OCI-LY7 (cell line): Measurements from ENCODE around the gene KCNQ1. TPM values are rescaled to one million over a fixed set of nuclear protein-coding genes. Genes with fewer than 3 reads are reported as not detected.

Experiments used
- BruUV-seq: library from RNA; stranded (reverse); fragments of 400-500 nt; replicated peaks from 2 replicates; lab custom pipeline; 2021; lab: Mats Ljungman, UMichigan
- CTCF ChIA-PET: fragments of 300-600 bp; sonication (Branson Sonifier 250); formaldehyde crosslinking; loops from one replicate; lab custom pipeline; 2022; ENCODE audit warnings: antibody characterized with exemption; ENCODE audit not compliant: unreplicated experiment; lab: Charles Lee
- POLR2A ChIA-PET: fragments of 300-600 bp; sonication (Branson Sonifier 250); formaldehyde crosslinking; loops from one replicate; lab custom pipeline; 2022; ENCODE audit warnings: antibody characterized with exemption; lab: Charles Lee
- DNase-seq: peaks from one replicate; pipeline ENCODE4 v3.0.0-alpha.2; 2015; ENCODE audit warnings: low spot score
- H2AFZ ChIP-seq: fragments of 200-600 bp; sonication (generic), shearing (Covaris generic); 2 replicates; pipeline ENCODE4 v1.6.1; 2014; ENCODE audit warnings: mild to moderate bottlenecking, antibody characterized with exemption, low read length, moderate library complexity
- H3K27ac ChIP-seq: fragments of 200-600 bp; sonication (generic); 2 replicates; pipeline ENCODE4 v1.5.1; 2014; ENCODE audit warnings: mixed run types, low read depth, mild to moderate bottlenecking, moderate library complexity, low read length, inconsistent platforms; ENCODE audit not compliant: poor library complexity, severe bottlenecking
- H3K36me3 ChIP-seq: fragments of 200-600 bp; sonication (generic); 2 replicates; pipeline ENCODE4 v1.6.1; 2014; ENCODE audit warnings: mild to moderate bottlenecking, antibody characterized with exemption, low read length, moderate library complexity, mixed read lengths; ENCODE audit not compliant: insufficient read depth
- H3K4me1 ChIP-seq: fragments of 200-600 bp; sonication (generic); 2 replicates; pipeline ENCODE4 v1.5.1; 2014; ENCODE audit warnings: mild to moderate bottlenecking, low read length; ENCODE audit not compliant: insufficient read depth, poor library complexity, severe bottlenecking
- H3K4me2 ChIP-seq: fragments of 200-600 bp; sonication (generic); 2 replicates; pipeline ENCODE4 v1.6.1; 2014; ENCODE audit warnings: mild to moderate bottlenecking, low read length
- H3K4me3 ChIP-seq: fragments of 200-600 bp; sonication (generic); 2 replicates; pipeline ENCODE4 v1.5.1; 2014; ENCODE audit warnings: mild to moderate bottlenecking, low read depth, low read length; ENCODE audit not compliant: poor library complexity, severe bottlenecking
- H3K79me2 ChIP-seq: fragments of 200-600 bp; sonication (generic); 2 replicates; pipeline ENCODE4 v1.6.1; 2016; ENCODE audit warnings: low read depth, mild to moderate bottlenecking, low read length, moderate library complexity, mixed read lengths; ENCODE audit not compliant: insufficient read depth
- H3K9me2 ChIP-seq: fragments of 200-600 bp; sonication (generic); 2 replicates; pipeline ENCODE4 v1.6.1; 2016; ENCODE audit warnings: mild to moderate bottlenecking, low read length, mixed read lengths; ENCODE audit not compliant: insufficient read depth
- H3K9me3 ChIP-seq: fragments of 200-600 bp; sonication (generic); 2 replicates; pipeline ENCODE4 v1.6.1; 2014; ENCODE audit warnings: mild to moderate bottlenecking, mixed run types, low read length, mixed read lengths
- H4K20me1 ChIP-seq: fragments of 200-600 bp; sonication (generic); 2 replicates; pipeline ENCODE4 v1.6.1; 2014; ENCODE audit warnings: mild to moderate bottlenecking, antibody characterized with exemption, low read length, moderate library complexity, mixed read lengths; ENCODE audit not compliant: insufficient read depth
- EZH2phosphoT487 ChIP-seq: fragments of 200-600 bp; sonication (generic); IDR thresholded peaks from 2 replicates; pipeline ENCODE4 v1.6.1; 2018; ENCODE audit warnings: low read depth, borderline replicate concordance, mild to moderate bottlenecking, mixed run types, antibody characterized with exemption, low read length, moderate library complexity, mixed read lengths
- intact Hi-C: fragments of 100-400 bp; cut with micrococcal nuclease; formaldehyde crosslinking; loops from one replicate; pipeline ENCODE4 v1.10.0; 2022; ENCODE audit not compliant: unreplicated experiment
- total RNA-seq, 2 experiments: library from RNA; depleted of rRNA in 1 of 2; stranded (reverse); fragments of >200 nt in 1 of 2; shearing (Covaris generic) in 1 of 2; gene quantifications; 2 replicates each; pipeline ENCODE4 v1.2.3, GENCODE V29; 2014 to 2022
- TF ChIP-seq, protein P1 (sequence below): fragments of 200-600 bp; sonication (generic); conservative IDR thresholded peaks from 2 replicates; pipeline ENCODE4 v1.5.1; 2014; ENCODE audit warnings: mild to moderate bottlenecking, antibody characterized with exemption, low read length, moderate library complexity, mixed read lengths

The KCNQ1 gene
- total RNA-seq, 2 experiments from 2014 or later = 0.22 to 1.3 TPM

DNA sequence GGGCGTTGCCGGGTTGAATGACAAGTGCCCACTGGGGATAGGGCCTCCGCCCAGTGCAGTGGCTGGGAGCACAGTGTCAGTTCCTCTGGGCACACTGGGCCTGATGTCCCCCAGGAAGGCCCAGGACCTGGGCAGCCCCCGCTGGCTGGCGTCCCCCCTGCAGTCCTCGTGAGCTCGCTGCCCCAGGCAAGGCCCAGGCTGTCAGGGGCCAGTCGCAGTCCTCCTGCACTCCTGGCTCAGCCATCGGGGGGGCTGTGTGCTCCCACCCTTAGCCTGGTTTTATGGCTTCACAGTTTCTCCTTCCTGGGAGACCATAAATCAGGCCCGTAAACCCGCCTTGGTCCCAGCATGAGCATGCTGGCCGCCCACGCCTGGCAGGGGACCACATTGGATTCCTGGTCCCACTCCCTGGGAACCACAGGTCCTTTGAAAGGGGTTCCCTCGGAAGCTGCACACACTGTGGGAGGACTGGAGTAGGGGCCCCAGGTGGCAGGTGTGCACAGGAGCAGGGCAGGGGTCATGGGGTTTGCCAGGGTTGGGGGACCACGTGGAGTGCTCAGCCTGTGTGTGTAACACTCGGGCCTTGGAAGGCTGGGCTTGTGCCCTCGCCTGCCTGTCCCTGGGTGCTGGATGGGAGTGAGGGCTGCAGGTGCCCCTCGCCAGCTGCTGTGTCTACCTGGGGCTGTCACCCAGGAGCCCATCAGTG lies 141.4 kb downstream of the KCNQ1 start:
- DNase-seq = no peak

GRCh38 chr11:2586793-2587131 lies 142.0 kb downstream of the KCNQ1 start:
- intact Hi-C loops = no loop called here
- H3K79me2 ChIP-seq = no peaks in the 10 kb centered on the region
- no peaks in the 10 kb centered on the region for H3K36me3 ChIP-seq
- TF ChIP-seq, protein P1, sequence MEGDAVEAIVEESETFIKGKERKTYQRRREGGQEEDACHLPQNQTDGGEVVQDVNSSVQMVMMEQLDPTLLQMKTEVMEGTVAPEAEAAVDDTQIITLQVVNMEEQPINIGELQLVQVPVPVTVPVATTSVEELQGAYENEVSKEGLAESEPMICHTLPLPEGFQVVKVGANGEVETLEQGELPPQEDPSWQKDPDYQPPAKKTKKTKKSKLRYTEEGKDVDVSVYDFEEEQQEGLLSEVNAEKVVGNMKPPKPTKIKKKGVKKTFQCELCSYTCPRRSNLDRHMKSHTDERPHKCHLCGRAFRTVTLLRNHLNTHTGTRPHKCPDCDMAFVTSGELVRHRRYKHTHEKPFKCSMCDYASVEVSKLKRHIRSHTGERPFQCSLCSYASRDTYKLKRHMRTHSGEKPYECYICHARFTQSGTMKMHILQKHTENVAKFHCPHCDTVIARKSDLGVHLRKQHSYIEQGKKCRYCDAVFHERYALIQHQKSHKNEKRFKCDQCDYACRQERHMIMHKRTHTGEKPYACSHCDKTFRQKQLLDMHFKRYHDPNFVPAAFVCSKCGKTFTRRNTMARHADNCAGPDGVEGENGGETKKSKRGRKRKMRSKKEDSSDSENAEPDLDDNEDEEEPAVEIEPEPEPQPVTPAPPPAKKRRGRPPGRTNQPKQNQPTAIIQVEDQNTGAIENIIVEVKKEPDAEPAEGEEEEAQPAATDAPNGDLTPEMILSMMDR = no peak
- no peak for TF ChIP-seq EZH2phosphoT487
- no peak overlapping the region for H3K4me3 ChIP-seq
- no peak overlapping the region for H3K27ac ChIP-seq
- no peak for DNase-seq
- no peaks in the 10 kb centered on the region for H3K9me3 ChIP-seq
- ChIA-PET POLR2A (no interaction called here), CTCF (no interaction called here)
- no peak overlapping the region for H2AFZ ChIP-seq
- no peak overlapping the region for H3K4me2 ChIP-seq
- no peaks in the 10 kb centered on the region for H4K20me1 ChIP-seq
- no peaks in the 10 kb centered on the region for H3K4me1 ChIP-seq
- no TSS peak for BruUV-seq
- H3K9me2 ChIP-seq = no peaks in the 10 kb centered on the region

More for the DNA sequence above, 141.4 kb downstream of the KCNQ1 start:
- Histone ChIP-seq H2AFZ (no peak overlapping the region), H3K27ac (no peak overlapping the region), H3K4me1 (no peaks in the 10 kb centered on the region), H4K20me1 (no peaks in the 10 kb centered on the region), H3K79me2 (no peaks in the 10 kb centered on the region), H3K9me2 (no peaks in the 10 kb centered on the region), H3K4me2 (no peak overlapping the region), H3K9me3 (no peaks in the 10 kb centered on the region), H3K4me3 (no peak overlapping the region), H3K36me3 (no peaks in the 10 kb centered on the region)
- TF ChIP-seq EZH2phosphoT487 = no peak
- TF ChIP-seq, protein P1 = no peak
- intact Hi-C loops = no loop called here
- POLR2A ChIA-PET = no interaction called here
- CTCF ChIA-PET = no interaction called here
- no TSS peak for BruUV-seq

- H3K27ac ChIP-seq = no peak overlapping the region
- POLR2A ChIA-PET = no interaction called here
- DNase-seq = no peak
- no peak for TF ChIP-seq EZH2phosphoT487
- TF ChIP-seq, protein P1 = no peak
- no peak overlapping the region for H2AFZ ChIP-seq
- H3K79me2 ChIP-seq = no peaks in the 10 kb centered on the region
- intact Hi-C loops = no loop called here
- CTCF ChIA-PET = no interaction called here
- H3K9me3 ChIP-seq = no peaks in the 10 kb centered on the region
- no TSS peak for BruUV-seq
- no peaks in the 10 kb centered on the region for H4K20me1 ChIP-seq
- H3K4me3 ChIP-seq = no peak overlapping the region
- H3K36me3 ChIP-seq = no peaks in the 10 kb centered on the region
- H3K9me2 ChIP-seq = no peaks in the 10 kb centered on the region
- H3K4me1 ChIP-seq = no peaks in the 10 kb centered on the region
- no peak overlapping the region for H3K4me2 ChIP-seq
Measured at GRCh38 chr11:2587132-2587930, 142.5 kb downstream of the KCNQ1 start.
